Measurements from ENCODE around the gene GNE. TPM values are rescaled to one million over a fixed set of nuclear protein-coding genes. Genes with fewer than 3 reads are reported as not detected.
"Not testable (repeated sequence)": the region's sequence is repeated elsewhere in the genome, so short reads cannot be mapped to it uniquely, and the experiment has no call there.

The GNE gene
- total RNA-seq, 2 donors from 2014 or later = 20.2 to 21.2 TPM

DNA sequence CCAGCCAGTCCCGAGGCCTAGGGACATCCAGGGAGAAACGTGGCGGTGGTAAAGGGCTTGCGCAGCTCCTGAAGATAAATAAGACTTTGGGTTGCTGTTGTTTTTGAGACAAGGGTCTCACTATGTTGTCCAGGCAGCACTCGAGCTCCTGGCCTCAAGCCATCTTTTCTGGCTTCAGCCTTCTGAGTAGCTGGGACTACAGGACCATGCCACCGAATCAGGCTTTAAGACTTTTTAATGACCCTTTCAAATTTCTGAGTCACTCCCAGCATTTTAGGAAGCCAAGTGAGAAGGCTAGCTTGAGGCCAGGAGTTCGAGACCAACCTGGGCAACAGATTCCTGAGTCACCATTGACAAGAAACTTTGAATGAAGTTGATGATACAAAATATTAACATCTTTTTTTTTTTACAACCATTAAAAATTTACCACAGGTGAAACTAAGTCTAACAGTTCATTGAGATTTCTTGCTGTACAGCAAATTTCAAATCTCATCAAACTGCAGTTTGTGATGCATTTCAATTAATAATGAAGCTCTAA, 817 bp upstream of the GNE start:
- DNase-seq (ENCODE audit: low spot score) = no peak
- Histone ChIP-seq H3K4me3 (peak overlapping the region; percentile 90 to 91), H3K27me3 (no peaks in the 10 kb centered on the region), H3K4me1 (peaks cover 0 to 16% of the 10 kb centered on the region in 2 donors), H3K27ac (peak overlapping the region; percentile 99), H3K36me3 (no peaks in the 10 kb centered on the region), H3K9me3 (no peaks in the 10 kb centered on the region)
- no peak for TF ChIP-seq CTCF (IDR thresholded peaks at IDR 0.05)

- TF ChIP-seq CTCF (IDR thresholded peaks at IDR 0.05) = no peak
- Histone ChIP-seq H3K4me3 (no peak overlapping the region), H3K4me1 (peaks cover 0 to 12% of the 10 kb centered on the region in 2 donors), H3K27me3 (no peaks in the 10 kb centered on the region), H3K9me3 (no peaks in the 10 kb centered on the region), H3K27ac (no peak overlapping the region), H3K36me3 (peaks cover 10% of the 10 kb centered on the region)
- no peak for DNase-seq (ENCODE audit: low spot score)
These were observed 6.8 kb downstream of the GNE start for GRCh38 chr9:36251428-36251827.

- no peak for DNase-seq (ENCODE audit: low spot score)
- Histone ChIP-seq H3K4me3 (no peak overlapping the region), H3K27me3 (no peaks in the 10 kb centered on the region), H3K4me1 (peaks cover 0 to 11% of the 10 kb centered on the region in 2 donors), H3K27ac (no peak overlapping the region), H3K36me3 (peaks cover 23% of the 10 kb centered on the region), H3K9me3 (no peaks in the 10 kb centered on the region)
- TF ChIP-seq CTCF (IDR thresholded peaks at IDR 0.05) = no peak
These were observed 8.2 kb downstream of the GNE start for GRCh38 chr9:36250079-36250478.

- TF ChIP-seq CTCF (IDR thresholded peaks at IDR 0.05) = no peak
- Histone ChIP-seq H3K27me3 (no peaks in the 10 kb centered on the region), H3K9me3 (no peaks in the 10 kb centered on the region), H3K4me1 (peaks cover 0 to 11% of the 10 kb centered on the region in 2 donors), H3K4me3 (no peak overlapping the region), H3K36me3 (peaks cover 26% of the 10 kb centered on the region), H3K27ac (no peak overlapping the region)
- no peak for DNase-seq (ENCODE audit: low spot score)
These were observed 9.1 kb downstream of the GNE start for GRCh38 chr9:36249189-36249588.

DNA sequence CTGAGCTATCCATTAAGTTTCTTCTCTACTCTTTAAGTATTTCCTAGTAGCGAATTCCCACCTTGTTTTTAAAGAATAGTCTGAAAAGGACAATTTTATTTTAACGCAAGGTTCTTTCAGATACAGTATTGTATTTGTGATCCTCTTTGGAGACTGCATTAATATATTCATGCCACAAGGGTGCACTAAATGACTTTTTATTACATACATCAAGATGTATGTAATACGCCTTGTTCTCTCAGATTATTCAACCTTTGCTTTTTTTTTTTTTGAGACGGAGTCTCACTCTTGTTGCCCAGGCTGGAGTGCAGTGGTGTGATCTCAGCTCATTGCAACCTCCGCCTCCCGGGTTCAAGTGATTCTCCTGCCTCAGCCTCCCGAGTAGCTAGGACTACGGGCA, 10.2 kb downstream of the GNE start:
- Histone ChIP-seq H3K4me1 (peaks cover 0 to 11% of the 10 kb centered on the region in 2 donors), H3K36me3 (peaks cover 26% of the 10 kb centered on the region)
- not testable (repeated sequence) for H3K4me3 ChIP-seq; H3K27me3 ChIP-seq; H3K27ac ChIP-seq; DNase-seq (ENCODE audit: low spot score); H3K9me3 ChIP-seq
- peak in 1 of 2 donors; percentile 43 for TF ChIP-seq CTCF (IDR thresholded peaks at IDR 0.05)

DNA sequence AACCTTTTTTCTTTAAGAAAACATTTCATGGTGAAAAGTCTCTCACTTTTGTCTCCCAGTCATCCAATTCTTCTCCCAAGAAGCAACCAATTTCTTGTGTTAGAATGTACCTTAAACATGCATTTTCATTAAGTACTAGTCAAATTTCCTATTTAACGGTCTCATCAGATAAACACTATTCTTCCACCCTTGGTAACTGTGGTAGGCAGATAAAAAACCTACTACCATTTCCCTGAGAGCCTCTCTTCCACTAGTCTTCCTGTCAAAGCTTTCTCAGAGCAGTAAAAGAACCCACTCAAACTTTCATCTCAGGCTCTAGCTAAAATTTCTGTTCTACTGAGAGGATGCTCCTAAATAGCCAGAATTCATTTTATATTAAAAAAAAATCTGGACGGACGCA, 10.9 kb downstream of the GNE start:
- H3K36me3 ChIP-seq = peaks cover 27% of the 10 kb centered on the region
- H3K27me3 ChIP-seq = no peaks in the 10 kb centered on the region
- no peak overlapping the region for H3K27ac ChIP-seq
- peaks cover 0 to 11% of the 10 kb centered on the region in 2 donors for H3K4me1 ChIP-seq
- H3K4me3 ChIP-seq = no peak overlapping the region
- TF ChIP-seq CTCF (IDR thresholded peaks at IDR 0.05) = no peak
- DNase-seq (ENCODE audit: low spot score) = no peak
- H3K9me3 ChIP-seq = no peaks in the 10 kb centered on the region

Measured in right atrium auricular region (tissue), 2 donors.